Measurements from ENCODE around the gene CCDC185.

GRCh38 chr1:223417903-223418663 lies 24.9 kb downstream of the CCDC185 start:
- TF ChIP-seq EZH2 (IDR thresholded peaks at IDR 0.05; ENCODE audit: insufficient read depth, poor library complexity, severe bottlenecking) (no peak), EZH2phosphoT487 (IDR thresholded peaks at IDR 0.05; ENCODE audit: insufficient read depth, low read depth) (no peak)
